Hair follicle dermal papilla cell (primary cell): ENCODE results near the gene QRSL1. TPM values are rescaled to one million over a fixed set of nuclear protein-coding genes. Genes with fewer than 3 reads are reported as not detected.

Source experiments
- small RNA-seq: library from RNA; depleted of rRNA; stranded (forward); fragments of <200 nt; gene quantifications from one replicate; pipeline ENCODE3, GENCODE V24; 2012
- total RNA-seq: library from RNA; depleted of rRNA; stranded (reverse); fragments of >200 nt; gene quantifications from 2 replicates; pipeline ENCODE4 v1.2.3, GENCODE V29; 2012

Gene QRSL1, protein sequence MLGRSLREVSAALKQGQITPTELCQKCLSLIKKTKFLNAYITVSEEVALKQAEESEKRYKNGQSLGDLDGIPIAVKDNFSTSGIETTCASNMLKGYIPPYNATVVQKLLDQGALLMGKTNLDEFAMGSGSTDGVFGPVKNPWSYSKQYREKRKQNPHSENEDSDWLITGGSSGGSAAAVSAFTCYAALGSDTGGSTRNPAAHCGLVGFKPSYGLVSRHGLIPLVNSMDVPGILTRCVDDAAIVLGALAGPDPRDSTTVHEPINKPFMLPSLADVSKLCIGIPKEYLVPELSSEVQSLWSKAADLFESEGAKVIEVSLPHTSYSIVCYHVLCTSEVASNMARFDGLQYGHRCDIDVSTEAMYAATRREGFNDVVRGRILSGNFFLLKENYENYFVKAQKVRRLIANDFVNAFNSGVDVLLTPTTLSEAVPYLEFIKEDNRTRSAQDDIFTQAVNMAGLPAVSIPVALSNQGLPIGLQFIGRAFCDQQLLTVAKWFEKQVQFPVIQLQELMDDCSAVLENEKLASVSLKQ
- total RNA-seq, result 9.8 and 12.3 TPM in 2 replicates

DNA sequence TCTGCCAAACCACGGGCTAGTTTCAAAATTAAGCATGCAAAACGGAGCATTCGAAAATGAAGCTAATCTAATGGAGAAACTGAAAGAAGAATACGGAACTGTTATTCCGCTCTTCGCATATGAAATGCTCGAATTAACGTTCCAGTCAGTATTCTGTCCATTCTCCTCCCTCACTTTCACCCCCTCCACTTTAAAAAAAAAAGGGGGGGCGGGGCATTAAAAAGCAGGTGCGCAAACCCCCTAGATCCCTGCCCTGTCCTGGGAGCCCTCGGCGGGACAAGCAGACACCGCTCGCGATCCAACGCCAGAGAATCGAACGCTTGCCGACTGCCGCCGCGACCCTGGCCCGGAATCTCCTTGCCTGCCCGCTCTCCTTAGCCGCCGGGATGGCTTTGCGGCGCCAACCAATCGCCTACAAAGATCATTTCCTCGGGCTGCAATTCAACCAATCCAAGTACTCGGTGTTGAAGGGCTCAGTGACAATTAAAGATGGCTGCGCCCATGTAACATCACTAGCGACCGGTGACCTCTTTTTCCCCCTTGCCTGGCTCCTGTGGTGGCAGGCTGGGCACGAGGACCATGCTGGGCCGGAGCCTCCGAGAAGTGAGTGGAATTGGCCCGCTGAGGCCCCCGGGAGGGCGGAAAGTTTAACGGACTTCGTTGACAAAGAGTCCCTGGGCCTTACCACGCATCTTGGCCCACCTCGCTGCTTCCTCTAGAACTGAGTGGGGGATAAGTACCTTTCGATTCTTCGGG lies at the start of gene QRSL1, which contains the start of gene RTN4IP1:
Gene QRSL1, plus strand, starts transcription at position 476 of the 756 bp plus-strand sequence. Its CDS starts 104 bp downstream, at position 580.
Gene RTN4IP1, minus strand, starts transcription at position 396 of the 756 bp plus-strand sequence. CDS start 477 bp downstream, outside the sequence.

Small RNAs within 50 kb of the gene (small RNA-seq; reads per million reads assigned to genes)
- not detected for gene RNU6-527P

Other genes with a start within 250 kb of the QRSL1 start
- 5.0 and 5.5 TPM in 2 replicates for gene RTN4IP1, start 80 bp upstream of the QRSL1 start, total RNA-seq